UCSD-AML1 (cell line): ENCODE results near the gene SDF4.

Experiments
- DNase-seq: peaks from one replicate; lab custom pipeline; 2025; ENCODE audit not compliant: unreplicated experiment; lab: John Stamatoyannopoulos, UW

Gene SDF4

DNA sequence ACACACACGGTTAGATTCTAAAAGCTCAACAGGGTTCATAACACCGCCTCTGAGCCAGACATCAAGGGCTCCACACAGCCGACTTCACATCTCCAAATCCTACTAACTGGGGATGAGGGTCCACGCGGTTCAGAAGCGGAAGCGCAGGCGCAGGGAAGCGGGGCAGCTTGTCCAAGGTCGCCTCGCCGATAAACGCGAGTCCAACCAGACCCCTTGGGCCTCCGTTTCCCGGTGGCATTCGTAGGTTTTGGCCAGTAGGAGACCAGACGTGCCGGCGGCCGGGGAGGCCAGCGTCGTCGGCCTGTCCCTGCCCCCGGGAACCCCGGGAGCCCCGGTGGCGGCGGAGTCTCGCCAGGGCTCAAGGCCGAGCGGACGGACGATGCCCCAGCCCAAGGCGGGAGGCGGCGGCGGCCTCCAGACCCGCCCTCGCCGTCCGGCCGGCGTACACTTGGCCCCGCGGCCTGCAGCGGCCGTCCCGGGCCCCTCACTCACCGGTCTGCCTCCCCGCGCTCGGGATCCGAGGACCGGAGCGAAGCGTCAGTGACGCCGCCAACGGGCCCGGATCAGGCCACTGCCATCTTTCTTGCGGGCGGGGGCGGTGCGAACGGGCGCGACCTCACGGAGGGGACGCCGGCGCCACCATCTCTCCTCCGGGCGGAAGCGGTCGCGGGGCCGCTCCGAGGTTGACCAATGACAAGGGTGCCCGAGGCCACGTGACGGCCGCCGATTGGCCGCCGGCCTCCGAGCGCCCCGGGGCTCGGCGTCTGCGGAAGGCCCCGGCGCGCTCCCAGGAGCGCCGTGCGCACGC is at the start of gene SDF4:
Gene SDF4 (minus strand): TSS at position 602 of the 808 bp plus-strand sequence. CDS start 3,229 bp downstream, outside the sequence.
- peak; percentile 98 for DNase-seq

GRCh38 chr1:1280782-1281481 is 49.1 kb upstream of the SDF4 start:
- no peak for DNase-seq

DNA sequence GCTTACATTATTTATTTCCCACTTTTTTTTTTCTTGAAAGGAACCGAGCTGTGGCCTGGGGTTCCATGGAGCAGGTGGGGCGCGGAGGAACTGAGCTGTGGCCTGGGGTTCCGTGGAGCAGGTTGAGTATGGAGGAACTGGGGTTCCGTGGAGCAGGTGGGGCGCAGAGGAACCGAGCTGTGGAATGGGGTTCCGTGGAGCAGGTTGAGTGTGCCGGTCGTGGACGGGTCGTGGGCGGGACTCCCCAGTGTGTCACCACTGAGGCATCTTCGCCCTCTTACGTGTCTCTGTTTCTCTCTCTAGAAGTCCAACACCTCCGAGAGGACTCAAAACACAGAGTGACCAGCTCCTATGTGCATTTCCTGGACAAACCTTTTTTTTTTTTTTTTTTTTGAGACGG is 47.2 kb upstream of the SDF4 start:
- DNase-seq, result no peak

GRCh38 chr1:1278620-1279019 is 46.8 kb upstream of the SDF4 start:
- no peak for DNase-seq

GRCh38 chr1:1275836-1276235 is 44.0 kb upstream of the SDF4 start:
- no peak for DNase-seq

DNA sequence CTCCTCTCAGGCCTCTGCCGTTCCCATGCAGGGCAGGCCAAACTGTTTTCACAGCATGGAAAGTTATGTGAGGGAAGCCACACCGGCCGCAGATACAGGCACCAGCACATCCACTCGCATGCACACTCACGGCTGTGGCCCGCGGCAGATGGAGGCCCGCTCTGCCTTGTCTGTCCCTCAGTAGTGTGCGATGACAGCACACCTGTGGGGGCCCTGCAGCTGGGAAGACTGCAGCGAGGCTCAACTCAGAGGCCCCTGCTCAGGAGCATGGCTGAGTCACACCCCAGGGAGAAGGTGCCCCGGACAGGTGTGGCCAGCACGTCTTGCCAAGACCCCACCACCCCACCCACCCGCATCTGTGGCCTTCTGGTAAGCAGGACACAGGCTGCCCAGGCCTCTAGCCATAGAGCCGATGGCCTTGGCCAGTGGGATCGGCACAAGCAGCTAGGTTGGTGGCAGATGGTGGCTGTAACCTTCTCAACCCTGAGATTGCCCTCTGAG is 43.2 kb upstream of the SDF4 start:
- DNase-seq, result no peak

GRCh38 chr1:1274299-1274930 is 42.6 kb upstream of the SDF4 start:
- DNase-seq, result no peak

- peak; percentile 89 for DNase-seq
These were observed 41.9 kb upstream of the SDF4 start, which contains the start of gene UBE2J2 for GRCh38 chr1:1273512-1274298. Gene UBE2J2 (minus strand): TSS chr1:1273854. CDS start chr1:1267992, 5,862 bp downstream.

DNA sequence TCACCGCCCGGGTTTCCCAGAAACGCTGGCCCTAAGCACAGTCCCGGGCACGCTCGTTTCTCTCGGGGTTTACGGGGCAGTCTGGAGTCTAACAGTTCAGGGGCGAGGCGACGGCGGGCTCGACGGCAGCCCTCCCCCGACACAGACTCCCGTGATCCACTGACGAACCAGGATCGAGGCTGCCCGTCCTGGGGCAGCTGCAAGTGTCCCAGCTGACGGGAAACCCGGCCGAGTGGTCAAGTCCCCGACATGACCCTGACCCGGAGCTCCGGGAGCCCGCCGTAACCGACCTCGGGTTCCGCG is 41.4 kb upstream of the SDF4 start:
- no peak for DNase-seq

DNA sequence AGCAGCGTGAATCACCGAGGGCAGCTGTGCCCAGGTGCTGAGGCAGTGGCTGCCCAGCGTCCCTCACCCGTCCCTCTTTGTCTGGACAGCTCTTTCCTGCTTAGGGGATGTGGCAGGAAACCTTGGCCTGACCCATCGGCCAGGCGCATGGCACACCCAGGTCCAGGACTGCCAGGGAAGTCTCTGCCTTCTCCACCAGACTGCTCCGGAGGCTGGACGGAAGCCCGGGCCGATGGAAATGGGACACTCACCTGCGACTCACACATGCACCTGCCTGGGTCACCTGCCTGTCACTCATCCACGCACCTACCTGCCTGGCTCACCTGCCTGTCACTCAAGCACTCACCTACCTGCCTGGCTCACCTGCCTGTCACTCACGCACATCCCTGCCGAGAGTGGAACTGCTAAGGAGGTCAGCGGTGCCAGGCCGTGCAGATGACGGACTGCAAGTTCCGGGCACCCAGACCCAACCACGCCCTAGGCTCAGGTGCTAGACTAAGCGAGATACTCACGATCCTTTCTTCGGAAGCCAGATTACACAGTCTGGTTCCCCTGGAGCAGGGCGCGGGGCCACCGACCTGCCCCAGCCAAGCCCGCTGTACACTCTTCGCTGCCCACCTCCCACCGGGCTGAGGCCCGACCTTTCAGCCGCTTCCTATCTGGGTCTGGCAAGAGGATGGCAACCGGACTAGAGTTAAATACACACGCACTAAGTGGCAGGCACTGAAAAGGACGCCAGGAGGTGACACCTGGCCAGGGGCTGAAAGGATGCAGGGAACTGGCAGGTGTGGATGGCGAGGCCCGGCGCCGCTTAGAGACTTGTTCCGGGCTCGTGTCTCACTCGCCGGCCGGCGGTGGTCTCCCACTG is 40.8 kb upstream of the SDF4 start:
- DNase-seq, result no peak

DNA sequence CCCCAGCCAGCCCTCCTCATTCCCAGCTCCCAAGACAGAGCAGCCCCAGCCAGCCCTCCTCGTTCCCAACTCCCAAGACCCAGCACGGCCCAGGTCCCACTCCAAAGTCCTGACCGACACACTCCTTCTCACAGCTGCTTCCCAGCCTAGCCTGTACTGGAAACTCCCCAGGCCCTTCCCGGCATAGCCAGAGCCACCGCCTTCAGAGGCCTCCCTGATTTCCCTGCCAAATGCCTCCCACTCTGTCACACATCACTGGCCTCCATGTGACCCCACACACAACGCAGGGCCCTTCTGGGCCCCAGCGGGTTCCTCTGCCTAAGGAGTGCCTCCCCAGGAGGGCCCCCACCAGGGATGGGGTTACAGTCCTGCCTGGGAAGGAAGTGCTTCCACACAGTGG is 39.0 kb upstream of the SDF4 start:
- no peak for DNase-seq

GRCh38 chr1:1268284-1268682 is 36.5 kb upstream of the SDF4 start:
- DNase-seq, result no peak

DNA sequence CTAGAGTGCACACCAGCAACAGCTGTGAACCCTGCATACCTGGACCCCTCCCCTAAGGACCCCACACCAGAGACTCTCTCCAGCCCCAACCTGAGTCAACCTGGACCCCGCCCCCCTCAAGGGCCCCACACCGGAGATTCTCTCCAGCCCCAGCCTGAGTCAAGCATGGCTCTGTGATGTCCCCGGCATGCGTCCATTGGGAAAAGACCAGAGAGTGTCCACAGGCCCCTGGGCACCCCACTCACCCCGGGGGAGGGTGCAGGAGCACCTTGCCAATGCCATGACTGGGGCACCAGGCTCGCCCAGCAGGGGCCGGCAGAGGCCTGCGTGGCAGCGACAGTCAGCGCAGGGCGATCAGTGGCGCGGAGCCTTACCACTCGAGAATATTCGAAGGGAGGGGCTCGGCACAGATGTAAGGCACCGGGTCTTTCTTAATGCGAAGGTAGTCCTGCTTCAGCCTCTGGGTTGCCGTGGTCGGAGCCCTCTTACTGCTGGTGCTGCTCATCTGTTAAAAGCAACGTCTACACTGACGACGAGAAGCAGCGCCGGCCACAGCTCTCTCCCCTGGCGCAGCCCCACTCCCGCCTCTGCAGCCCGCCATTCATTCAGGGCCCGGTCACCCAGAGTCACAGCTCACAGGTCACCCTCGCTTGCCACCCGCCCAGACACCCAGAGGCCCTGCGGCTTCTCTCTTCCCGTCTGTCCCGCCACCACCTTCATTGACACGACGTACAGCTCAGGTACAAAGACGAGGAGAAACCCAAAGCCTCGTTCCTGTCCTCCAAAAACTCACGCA is 35.9 kb upstream of the SDF4 start:
- DNase-seq, result no peak

GRCh38 chr1:1264868-1265272 is 33.1 kb upstream of the SDF4 start:
- DNase-seq, result peak; percentile 19

GRCh38 chr1:1264026-1264425 is 32.2 kb upstream of the SDF4 start:
- no peak for DNase-seq

GRCh38 chr1:1262758-1263157 is 31.0 kb upstream of the SDF4 start:
- DNase-seq, result no peak

DNA sequence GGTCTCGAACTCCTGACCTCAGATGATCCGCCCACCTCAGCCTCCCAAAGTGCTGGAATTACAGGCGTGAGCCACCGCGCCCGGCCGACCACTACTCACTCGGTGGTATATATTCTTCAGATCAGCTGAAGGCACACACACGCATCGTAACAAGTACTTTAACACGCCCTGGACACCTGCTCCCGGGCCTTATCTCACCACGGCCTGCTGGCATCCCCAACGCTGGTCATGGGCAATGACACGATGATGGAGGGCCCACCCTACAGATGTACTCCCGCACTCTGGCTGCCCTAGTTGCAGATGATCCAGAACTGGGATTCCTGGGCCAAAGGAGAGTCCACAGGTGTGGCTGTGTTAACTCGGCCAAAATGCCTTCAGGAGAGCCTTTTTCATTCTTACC is 30.3 kb upstream of the SDF4 start:
- DNase-seq, result no peak

GRCh38 chr1:1260843-1261560 is 29.2 kb upstream of the SDF4 start:
- DNase-seq, result no peak
